Testis (tissue), 3 donors: Measurements from ENCODE around the gene SRRM2. TPM values are rescaled to one million over a fixed set of nuclear protein-coding genes. Genes with fewer than 3 reads are reported as not detected.

Source experiments
- DNase-seq: peaks from one replicate; pipeline ENCODE4 v3.0.0-alpha.2; 2019
- H3K27ac ChIP-seq, 2 donors: fragments of 200-600 bp; sonication (generic); one replicate each; pipeline ENCODE4 v1.5.1; 2019
- H3K27me3 ChIP-seq: fragments of 200-600 bp; sonication (generic); one replicate; pipeline ENCODE4 v1.5.1; 2019
- H3K36me3 ChIP-seq: fragments of 200-600 bp; sonication (generic); one replicate; pipeline ENCODE4 v1.5.1; 2017; ENCODE audit warnings: low read depth; ENCODE audit errors: missing control alignments
- H3K4me1 ChIP-seq: fragments of 200-600 bp; sonication (generic); one replicate; pipeline ENCODE4 v1.5.1; 2019
- H3K4me3 ChIP-seq, 2 donors: fragments of 200-600 bp; sonication (generic); one replicate each; pipeline ENCODE4 v1.5.1; 2017 to 2019
- H3K9me3 ChIP-seq: fragments of 200-600 bp; sonication (generic); one replicate; pipeline ENCODE4 v1.5.1; 2017
- CTCF ChIP-seq, 3 experiments: fragments of 450-650 bp in 2 of 3; fragments of 200-600 bp in 1 of 3; sonication (generic) in 1 of 3; IDR thresholded peaks; one replicate each; pipeline ENCODE4 v1.5.1; 2016 to 2019; ENCODE audit warnings: antibody characterized with exemption in 3 of 3, mild to moderate bottlenecking in 2 of 3, moderate library complexity in 1 of 3
- POLR2A ChIP-seq: fragments of 450-650 bp; IDR thresholded peaks from one replicate; pipeline ENCODE4 v1.6.1; 2017; ENCODE audit warnings: antibody characterized with exemption, mild to moderate bottlenecking, moderate library complexity
- WGBS, 2 donors: methylation state at CpG; one replicate each; pipeline ENCODE4 v1.1.5; 2018; 5-methylcytosine and 5-hydroxymethylcytosine counted together
- intact Hi-C: fragments of 100-400 bp; cut with DNase I; formaldehyde crosslinking; loops from one replicate; pipeline ENCODE4 v1.15.1; 2023; ENCODE audit warnings: low total_unique reads
- polyA plus RNA-seq: library from polyadenylated mRNA; stranded (reverse); fragments of 350-450 nt; fragmentation: Illumina TruSeq; extraction: RNeasy Lipid Tissue Mini Kit (QIAGEN cat#74804); gene quantifications from one replicate; pipeline ENCODE4 v1.2.3, GENCODE V29; 2014; ENCODE audit warnings: low read depth, low replicate concordance; ENCODE audit not compliant: insufficient read depth
- total RNA-seq, 2 donors: library from RNA; depleted of rRNA; stranded (reverse); fragments of >200 nt; gene quantifications; one replicate each; pipeline ENCODE4 v1.2.3, GENCODE V29; 2016

SRRM2 gene
- total and polyA plus RNA-seq, 3 donors from 2014 or later: 446 to 738 (median 526) TPM

GRCh38 chr16:2776500-2777139 is 24.2 kb downstream of the SRRM2 start:
- intact Hi-C loops: no loop called here
- Histone ChIP-seq H3K27ac (peak overlapping the region; percentile 75 to 100), H3K27me3 (no peaks in the 10 kb centered on the region), H3K36me3 (no peaks in the 10 kb centered on the region), H3K9me3 (no peaks in the 10 kb centered on the region), H3K4me1 (peaks cover 19% of the 10 kb centered on the region), H3K4me3 (peak overlapping the region; percentile 80 to 100)
- DNase-seq: no peak
- TF ChIP-seq POLR2A (no peak), CTCF (IDR thresholded peaks at IDR 0.05) (no peak)
- 0% methylated on average over 6 to 57 of the region's 72 CpGs for WGBS, 2 donors

DNA sequence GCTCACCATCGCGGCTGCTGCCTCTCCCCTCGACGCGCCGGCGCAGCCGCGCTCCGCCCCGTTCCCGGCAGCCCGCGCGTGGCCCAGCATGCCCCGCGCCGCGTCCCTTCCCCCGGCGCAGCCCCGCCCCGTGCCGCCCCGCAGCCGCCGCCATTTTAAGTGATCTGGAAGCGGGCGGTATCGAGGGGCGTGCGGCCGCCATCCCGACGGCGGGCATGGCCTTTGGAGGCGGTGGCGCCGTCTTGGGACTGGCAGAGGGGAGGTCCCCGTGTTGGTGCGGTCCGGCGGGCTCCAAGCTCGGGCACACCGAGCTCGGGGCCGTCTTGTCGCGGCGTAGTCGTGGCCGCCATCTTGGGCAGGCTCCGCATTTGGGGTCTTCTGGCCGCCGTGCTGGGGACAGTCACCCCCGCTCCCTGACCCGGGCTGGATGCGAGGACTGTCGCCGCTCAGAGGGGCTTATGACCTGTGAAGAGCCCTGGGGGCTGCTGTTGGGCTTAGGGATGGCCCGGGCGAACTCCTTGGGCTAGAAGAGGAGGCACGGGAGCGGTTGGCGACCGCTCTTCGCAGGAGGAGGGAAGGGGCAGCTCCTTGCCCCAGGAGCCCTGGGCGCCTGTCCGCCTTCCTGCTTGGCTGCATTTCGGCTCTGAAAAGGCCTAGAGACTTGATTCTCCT is 24.9 kb downstream of the SRRM2 start, which contains the start of gene ELOB:
ELOB (minus strand) TSS at position 50 of the 672 bp plus-strand sequence; CDS start at position 9, 41 bp downstream.
- no peak for TF ChIP-seq POLR2A
- TF ChIP-seq CTCF (IDR thresholded peaks at IDR 0.05): no peak
- Histone ChIP-seq H3K27ac (peak within 1 kb of the TSS; percentile 100), H3K9me3 (no peaks in the 10 kb centered on the region), H3K4me1 (peaks cover 19% of the 10 kb centered on the region), H3K36me3 (no peaks in the 10 kb centered on the region), H3K27me3 (no peaks in the 10 kb centered on the region), H3K4me3 (peak within 1 kb of the TSS; percentile 80 to 100)
- 0% methylated on average over 47 of the region's 70 CpGs; no CpG with 5 or more reads in 1 of the 2 donors for WGBS, 2 donors
- intact Hi-C loops: no loop called here
- DNase-seq: peak; percentile 86

DNA sequence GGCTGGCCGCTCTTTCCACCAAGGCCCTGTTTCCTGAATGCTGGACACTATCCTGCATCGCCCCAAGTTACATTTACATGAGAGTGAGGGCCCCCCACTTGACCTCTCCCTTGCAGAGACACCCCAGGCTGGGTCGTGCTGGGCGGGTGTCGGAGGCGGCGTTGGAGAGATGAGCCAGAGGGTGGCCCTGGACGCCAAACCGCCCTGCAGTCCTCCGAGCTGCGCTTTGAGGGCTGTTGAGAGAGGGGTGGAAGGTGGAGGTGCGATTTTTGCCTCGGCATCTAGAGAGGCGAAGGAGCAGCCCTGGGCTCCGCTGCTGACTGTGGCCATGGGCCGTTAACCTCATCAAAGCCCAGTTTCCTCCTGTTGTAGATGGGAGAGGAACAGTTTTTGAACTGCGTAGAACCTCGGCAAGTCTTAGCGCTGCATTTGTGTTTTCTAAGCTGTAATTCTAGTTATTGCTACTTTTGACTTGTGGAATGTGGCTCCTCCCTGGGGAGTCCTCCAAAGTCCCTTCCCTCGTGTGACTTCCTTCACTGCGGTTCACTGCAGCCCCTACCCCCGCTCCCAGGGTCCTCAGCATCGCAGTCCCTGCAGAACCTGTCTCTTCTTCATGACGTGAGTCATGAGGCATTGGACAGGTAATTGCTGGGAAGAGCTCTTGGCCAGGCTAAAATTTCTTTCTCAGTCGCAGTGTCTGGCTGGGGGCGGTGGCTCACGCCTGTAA is 25.6 kb downstream of the SRRM2 start:
- TF ChIP-seq POLR2A (no peak), CTCF (IDR thresholded peaks at IDR 0.05) (no peak)
- H3K4me3 ChIP-seq: peak overlapping the region; percentile 80 to 100
- no peaks in the 10 kb centered on the region for H3K9me3 ChIP-seq
- DNase-seq: peak; percentile 40
- 8 to 16% methylated on average over 13 to 27 of the region's 27 CpGs for WGBS, 2 donors
- H3K27me3 ChIP-seq: no peaks in the 10 kb centered on the region
- H3K36me3 ChIP-seq: no peaks in the 10 kb centered on the region
- H3K27ac ChIP-seq: peak overlapping the region; percentile 100
- H3K4me1 ChIP-seq: peaks cover 19% of the 10 kb centered on the region
- intact Hi-C loops: no loop called here

GRCh38 chr16:2778630-2778958 is 26.2 kb downstream of the SRRM2 start:
- H3K9me3 ChIP-seq: no peaks in the 10 kb centered on the region
- peak overlapping the region in 1 of 2 donors; percentile 100 for H3K4me3 ChIP-seq
- H3K4me1 ChIP-seq: peaks cover 19% of the 10 kb centered on the region
- 60 to 81% methylated on average over 1 to 12 of the region's 12 CpGs for WGBS, 2 donors
- no peaks in the 10 kb centered on the region for H3K36me3 ChIP-seq
- intact Hi-C loops: no loop called here
- DNase-seq: no peak
- no peak for TF ChIP-seq POLR2A
- no peak for TF ChIP-seq CTCF (IDR thresholded peaks at IDR 0.05)
- H3K27ac ChIP-seq: peak overlapping the region; percentile 100
- H3K27me3 ChIP-seq: no peaks in the 10 kb centered on the region
